ENCODE measurements around the gene HIPK2.
"Not testable (repeated sequence)": the region's sequence is repeated elsewhere in the genome, so short reads cannot be mapped to it uniquely, and the experiment has no call there.

HIPK2 gene

DNA sequence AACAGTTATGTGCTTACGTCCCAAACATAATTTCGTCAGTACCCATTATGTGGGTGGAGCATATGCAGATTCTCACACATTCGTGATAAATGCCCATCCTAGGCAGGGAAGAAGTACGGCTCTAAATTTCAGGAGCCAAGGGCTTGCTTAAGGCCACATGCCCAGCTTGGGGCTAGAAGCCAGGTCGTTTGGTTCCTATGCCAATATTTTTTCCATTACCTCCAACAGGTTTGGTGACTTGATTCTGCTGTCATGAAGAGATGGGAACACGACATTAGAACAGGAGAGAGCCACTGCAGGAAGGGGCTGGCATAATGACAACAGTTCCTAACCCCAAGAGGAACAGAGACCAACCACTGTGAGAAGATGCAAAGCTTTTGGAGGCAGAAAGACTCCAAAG is 85.1 kb downstream of the HIPK2 start:
- DNase-seq, result peak; percentile 56

DNA sequence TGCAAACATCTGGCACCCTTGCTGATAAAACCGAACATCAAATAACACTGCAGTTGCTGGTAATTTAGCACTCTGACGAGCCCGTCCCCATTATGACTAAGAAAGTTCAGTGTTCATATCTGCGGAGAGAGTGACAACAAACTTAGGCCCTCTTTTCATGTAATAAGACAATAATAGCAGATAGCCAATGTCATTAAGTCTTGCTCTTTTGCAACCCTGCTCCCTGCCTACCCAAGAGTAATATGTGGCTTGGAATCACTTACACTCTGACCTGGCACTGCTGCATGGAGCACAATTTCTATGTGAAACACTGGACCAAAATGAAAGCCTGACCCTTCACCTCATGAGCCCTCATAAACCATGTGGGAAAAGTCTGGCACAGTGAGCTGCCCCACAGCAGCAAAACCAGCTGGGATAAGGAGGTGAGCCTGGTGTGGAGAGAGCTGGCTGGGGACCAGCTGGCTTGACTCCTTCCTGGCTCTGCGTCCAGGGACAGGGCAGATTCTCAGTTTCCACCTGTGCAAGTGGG is 86.5 kb downstream of the HIPK2 start:
- DNase-seq, result peak; percentile 89

DNA sequence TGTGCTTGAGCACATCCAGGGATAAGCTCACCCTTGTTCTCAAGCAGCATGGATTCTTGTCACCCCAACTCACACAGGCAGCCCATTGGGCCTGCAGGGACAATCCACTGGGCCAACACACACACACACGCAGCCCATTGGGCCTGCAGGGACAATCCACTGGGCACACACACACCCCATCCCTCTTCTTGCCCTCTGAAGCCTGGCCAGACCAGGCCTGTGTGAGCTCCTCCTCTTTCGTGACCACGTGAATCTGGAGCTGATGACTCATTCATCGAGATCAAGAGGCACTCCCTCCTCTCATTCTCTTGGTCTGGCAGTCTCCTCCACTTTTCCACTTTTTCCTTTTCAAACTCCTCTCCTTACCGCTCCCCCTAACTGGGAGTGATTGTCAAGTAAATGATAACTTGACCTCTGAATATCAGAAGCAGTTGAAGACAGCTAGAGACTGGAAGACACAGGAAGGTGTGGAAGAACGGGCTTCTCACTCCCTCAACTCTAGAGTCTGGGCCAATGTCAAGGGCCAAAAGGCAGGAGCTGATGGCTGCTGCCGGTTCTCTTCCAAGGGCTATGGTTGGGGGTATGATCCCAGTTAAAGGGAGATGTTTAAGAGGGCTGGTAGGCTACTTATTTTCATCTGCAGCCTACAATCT is 89.7 kb downstream of the HIPK2 start:
- DNase-seq, result no peak

DNA sequence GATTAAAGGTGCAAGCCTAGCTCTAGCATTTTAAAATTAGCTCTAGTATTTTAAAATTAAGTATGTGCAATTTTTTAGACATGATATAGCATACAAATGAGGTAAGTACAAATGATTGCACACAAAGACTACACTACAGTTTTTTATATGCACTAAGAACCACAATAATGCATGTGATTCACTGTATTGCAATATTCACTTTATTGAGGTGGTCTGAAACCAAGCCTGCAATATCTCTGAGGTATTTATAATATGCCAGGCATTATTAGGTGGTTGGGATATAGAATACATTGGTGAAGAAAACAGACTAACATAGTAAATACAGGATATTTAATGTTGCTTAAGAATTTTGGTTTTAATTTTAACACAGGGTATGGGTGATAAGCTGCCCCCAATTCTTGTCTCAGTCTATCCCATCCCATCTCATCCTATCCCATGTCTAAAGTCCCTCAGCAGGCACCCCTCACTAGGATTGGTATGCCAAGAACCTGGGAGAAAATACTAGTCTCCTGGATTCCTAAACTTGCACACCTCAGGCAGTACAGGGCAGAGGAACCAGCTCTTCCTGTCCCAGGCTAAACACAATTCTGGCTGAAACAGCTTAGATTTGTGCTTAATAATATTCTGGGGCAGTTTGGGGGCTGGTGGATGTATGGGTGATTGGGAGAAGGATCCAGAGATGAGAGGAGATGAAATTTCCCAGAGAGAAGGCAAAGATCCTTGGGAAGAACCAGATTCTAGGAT is 90.4 kb downstream of the HIPK2 start:
- no peak for DNase-seq

DNA sequence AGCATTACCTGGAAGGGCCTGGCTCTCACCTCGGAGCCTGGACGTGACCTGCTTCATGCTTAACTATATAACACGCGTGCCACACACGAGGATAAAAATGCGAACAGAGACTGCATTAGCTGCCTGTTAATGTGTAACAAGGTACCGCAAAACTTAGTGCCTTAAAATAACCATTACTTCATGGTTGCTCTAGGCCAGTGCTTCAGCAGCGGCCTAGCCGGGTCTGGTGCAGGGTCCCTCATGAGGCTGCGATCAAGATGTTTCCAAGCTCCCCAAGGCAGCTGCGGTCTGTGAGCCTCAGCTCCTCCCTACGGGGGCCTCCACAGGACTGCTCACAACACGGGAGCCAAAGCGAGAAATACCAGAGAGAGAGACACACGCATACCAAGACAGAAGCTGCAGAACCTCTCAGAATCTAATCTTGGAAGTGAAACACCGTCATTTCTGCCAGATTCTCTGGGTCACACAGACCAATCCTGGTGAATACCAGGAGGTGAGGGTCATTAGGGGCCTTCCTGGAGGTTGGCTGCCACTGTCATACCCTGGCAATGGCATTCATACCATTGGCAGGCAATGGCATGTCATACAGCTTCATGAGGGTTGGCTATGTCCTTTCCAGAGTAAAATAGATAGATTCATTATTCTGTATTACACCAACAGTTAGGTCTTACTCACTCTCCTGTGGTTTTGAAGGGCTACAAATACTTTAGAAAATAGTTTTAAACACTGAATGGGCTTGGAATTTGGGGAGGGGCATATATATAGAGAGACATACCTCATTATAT is 94.5 kb downstream of the HIPK2 start:
- DNase-seq, result no peak

DNA sequence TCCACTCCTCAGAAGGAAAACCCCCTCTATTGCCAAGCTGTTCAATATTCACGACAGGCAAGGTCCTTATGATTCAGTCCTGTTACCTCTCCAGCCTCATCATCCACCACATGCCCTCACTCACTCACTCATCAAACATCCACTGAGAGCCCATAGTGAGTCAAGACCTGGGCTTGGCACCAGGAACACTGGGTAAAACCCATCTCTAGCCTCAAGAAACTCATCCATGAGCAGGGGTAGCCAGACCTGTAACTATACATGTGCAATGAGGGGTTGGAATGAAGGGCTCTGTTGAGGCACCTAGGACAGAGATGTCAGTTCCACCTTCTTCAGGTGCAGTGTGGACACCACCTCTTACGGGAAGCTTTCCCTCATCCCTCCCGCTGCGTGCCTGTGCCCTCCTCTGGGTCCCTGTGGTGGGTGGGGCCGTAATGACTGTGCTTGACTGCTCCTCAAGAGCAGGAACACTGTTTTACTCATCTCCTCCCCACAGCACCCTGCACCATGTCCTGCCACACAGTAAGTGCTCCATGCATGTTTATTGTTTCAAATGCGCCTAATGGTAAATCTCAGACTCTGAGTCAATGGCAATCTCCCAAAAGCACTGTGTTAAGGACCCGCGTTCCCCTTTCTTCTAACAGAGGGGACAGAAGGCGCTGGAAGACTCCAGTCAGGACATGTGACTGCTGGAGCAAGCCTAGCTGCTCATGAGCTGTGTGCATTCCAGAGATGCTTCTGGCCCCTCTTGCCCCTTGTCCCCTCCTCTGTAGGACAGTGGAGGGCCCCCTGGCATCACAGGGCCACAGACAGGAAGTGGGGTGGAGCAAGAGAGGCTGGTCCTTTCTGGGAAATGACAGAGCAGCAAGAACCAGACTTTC is 95.4 kb downstream of the HIPK2 start:
- DNase-seq, result no peak

DNA sequence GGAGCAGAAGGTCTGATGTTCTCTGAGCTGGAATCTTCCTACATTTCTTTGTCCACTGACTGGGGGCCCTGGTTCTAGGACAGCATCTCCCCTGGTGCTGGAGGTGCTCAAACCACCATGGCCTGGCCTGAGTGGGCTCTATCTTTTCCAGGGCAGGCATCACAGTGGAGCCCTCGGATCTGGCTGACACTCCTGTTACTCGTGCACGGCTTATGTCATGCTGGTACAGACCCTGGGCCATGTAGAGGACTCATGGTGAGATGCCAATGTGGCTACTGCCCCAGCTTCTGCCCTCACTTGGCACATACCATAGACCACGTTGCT is 96.0 kb downstream of the HIPK2 start:
- DNase-seq, result no peak

DNA sequence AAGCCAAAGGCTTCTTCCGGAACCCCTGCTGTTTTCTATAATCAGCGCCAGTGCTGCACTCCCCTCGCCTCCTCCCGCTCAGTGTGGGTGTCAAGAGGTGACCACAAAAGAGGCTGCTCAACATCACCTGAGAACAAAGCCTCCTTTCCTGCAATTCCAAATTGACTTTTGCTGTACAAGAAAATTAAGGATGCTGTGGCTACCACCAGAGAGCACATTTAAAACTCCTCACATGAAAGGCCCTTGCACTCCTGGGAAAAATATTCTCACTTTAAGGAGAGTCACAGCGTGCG is 96.4 kb downstream of the HIPK2 start:
- DNase-seq, result no peak

DNA sequence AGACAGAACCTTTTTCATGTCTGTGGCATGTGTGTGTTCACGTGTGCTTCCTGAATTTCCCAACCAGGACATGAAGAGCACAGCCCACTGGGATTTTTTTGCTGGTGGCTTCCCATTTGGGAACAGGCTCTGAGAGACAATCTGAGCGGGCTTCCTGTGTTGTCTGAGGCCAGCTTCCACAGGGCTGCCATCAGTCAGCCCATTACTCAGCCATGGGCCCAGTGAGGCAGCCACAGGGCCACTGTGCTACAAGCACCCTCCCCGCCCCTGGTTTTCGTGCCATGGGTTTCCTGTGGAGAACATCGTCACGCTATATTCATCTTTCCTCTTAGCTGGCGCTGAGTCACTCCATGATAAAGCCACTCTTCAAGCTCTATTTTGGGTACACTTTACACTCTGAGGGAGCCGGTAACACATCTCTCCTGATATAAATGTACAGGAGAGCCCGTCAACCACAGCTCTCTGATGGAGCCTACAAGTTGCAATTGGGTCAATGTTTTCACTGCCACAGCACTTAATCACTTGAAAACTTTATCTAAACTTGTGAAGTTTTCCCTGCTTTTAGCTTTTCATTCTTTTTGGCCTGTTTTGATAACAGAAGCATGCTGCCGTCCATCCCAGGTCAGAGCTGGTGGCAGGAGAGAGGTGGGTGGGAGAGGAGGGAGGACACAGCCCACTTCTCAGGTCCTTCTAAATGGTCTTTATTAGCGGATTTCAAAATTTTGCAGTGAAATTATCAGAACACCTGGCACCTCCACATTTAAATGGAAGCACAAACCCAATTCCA is 96.9 kb downstream of the HIPK2 start:
- DNase-seq, result no peak

DNA sequence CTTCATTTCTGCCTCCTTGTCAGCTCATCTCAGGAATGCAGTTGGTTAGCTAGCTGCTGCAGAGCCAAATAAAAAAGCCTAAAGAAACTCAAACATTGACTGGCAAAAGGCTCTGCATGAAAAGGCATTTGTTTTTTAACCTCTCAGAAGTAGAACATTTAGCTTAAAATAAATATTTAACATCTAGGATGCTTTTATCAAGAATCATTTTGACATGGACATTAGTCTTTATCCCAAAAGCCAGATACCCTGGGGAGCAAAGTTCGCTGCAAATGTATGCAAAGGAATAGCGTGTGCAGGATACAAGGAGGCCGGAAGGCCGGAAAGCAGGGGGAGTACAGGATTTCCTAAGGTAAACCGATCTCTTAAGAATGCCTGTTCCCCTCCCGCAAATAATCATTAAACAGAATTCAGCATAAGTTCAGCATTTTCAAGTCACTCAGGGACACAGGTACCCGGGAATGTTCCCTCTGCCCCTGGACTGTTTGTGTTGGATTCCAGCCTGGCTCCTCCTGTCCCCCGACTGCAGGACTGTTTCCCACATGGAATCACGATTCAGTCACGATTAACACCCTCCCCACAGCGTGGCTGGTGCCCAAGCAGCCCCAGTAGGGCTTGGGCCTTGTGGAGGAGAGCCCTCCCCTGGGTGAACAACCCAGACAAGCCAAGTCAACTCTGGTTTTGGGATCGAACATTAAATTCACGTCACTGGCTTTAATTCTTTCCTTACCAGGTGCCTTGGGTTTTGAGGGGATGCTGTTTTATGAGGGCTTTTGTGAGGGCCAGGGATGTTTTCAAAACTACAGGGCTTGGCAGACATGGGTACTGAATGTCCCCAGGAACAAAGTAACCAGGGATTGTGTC is 97.8 kb downstream of the HIPK2 start:
- DNase-seq, result no peak

DNA sequence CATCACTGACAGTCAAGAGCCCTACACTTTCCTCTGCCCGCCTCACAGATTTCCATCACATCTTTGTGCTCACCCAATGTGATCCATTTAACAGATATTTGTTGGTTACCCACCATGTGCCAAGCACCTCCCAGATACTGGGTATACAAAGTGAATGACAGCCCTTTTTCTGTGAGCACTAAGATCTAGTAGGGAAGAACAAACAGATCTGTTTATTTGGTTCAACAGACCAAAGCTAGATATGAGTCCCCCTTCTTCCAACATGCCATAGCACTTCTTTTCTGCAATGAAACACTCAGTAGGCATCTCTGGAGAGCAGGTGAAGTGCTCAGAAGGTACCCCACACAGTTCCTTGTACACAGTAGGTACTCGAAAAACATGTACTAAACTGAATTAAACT is 101.4 kb downstream of the HIPK2 start:
- no peak for DNase-seq

DNA sequence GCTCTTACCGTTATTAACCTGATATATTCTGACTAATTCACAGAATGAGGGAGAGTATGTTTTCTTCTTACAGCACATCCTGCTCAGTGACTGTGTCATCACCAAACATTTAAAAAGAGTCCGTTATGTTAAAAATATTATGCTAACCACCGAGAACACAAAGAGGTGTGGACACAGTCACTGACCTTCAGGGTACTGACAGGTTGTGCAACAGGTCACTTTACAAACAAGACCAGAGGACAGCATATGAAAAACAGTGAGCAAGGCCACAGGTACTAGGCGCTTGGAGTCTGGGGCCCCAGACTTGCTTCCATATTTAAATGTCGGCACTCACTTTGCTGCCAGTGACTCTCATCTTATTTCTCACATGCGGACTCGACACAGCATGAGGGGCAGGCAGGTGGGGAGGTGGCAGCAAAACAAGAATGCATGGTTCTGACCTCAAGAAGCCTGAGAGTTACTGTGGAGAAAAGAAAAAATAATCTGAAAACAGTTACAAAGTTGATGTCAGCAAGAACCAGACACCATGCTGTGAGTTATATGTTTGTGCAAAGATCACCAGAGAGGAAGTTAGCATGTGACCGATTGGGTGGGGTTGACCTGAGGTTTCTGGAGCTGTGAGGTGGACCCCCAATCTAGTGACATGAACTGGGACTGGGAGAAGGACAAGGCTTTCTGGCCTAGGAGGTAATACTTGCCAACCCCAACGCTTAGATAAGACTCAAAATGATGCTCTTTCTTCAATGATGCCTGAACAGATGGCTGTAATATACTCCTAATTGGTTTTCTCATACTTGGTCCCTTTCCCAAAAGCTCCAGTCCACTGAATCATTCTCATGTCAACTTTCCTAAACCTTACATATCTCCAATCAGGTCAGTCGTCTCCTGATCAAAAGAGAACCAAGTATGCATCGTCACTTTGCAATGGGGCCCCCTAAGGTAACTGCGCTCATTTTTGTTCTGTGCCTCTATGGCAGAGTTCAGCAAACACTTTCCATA is 102.4 kb downstream of the HIPK2 start:
- DNase-seq, result no peak

DNA sequence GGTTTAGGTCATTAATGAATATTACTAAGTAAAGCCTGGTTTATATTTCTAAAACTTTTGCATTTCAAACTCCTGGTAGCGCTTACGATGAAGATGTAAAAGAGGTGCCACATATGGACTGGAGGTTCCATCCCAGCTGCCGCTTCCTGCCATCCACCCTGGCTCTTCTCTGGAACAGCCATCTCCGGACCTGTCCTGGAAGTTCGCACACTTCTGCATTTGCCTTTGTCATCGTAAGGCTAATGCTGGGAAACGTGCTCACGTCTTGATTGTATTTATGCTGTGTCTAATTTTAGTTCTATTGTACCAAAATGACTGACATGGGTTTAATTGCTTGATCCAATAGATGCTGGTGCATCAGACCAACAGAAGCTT is 103.1 kb downstream of the HIPK2 start:
- no peak for DNase-seq

DNA sequence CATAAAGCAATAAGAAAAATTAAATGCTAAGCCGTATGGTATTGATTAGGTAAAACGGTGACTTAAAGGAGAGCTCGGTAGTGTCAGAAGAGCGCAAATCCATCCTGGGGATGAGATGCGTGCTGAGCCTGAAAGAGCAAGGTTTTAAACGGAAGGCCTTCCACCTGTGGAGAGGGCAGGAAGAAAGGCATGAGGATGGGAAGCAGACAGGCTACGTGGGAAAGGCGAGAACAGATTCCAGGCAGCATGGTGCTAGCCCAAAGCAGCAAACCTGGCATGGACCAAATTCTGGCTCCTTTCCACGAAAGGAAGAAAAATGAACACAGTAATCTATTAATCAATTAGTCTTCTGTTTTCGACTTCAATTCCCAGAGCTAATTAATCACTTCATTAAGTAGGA is 103.5 kb downstream of the HIPK2 start:
- DNase-seq, result no peak

DNA sequence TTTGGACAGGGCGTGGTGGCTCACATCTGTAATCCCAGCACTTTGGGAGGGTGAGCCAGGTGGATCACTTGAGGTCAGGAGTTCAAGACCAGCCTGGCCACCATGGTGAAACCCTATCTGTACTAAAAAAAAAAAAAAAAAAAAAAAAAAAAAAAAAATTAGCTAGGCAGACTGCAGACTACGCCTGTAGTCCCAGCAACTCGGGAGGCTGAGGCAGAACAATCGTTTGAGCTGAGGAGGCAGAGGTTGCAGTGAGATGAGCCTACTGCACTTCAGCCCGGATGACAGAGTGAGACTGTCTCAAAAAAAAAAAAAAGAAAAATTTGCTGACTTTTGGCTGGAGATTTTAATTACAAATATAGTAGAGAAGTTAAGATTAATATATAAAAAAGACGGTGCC is 104.0 kb downstream of the HIPK2 start:
- no peak for DNase-seq

DNA sequence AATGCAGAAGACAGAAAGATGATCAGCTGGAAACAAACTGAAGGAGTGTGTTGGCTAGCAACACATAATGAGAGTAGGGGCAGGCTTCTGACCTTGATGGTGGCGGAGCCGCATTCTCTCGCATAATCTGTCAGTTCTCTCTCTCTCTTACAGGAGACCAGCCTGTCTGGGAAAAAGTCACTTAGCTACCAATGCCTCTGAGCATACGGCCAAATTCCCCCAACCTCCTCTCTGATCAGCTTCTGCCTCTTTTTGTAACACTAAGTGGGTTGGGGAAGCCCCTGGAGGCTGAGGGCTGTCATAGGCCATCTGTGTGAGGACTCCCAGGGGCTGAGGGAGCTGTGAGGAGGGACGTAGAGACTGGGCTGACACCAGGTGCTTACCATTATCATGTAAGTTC is 104.6 kb downstream of the HIPK2 start:
- no peak for DNase-seq

DNA sequence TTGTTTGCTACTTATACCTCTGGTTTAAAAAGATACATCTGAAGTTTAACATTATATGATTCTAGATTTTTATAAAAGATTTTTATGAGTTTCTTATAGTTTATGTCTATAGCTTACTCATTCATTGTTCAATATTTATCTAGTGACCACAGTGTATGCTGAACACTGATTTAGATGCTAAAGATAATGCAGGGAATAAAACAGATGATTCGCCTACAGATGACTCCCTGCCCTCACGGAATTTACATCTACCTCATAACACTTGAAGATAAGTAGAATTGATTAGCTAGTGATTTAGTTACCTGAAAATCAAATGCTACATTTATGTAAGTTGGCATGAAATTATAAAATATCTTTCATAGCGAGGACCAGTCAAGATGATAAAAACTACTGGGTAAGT is 105.8 kb downstream of the HIPK2 start:
- DNase-seq, result no peak

DNA sequence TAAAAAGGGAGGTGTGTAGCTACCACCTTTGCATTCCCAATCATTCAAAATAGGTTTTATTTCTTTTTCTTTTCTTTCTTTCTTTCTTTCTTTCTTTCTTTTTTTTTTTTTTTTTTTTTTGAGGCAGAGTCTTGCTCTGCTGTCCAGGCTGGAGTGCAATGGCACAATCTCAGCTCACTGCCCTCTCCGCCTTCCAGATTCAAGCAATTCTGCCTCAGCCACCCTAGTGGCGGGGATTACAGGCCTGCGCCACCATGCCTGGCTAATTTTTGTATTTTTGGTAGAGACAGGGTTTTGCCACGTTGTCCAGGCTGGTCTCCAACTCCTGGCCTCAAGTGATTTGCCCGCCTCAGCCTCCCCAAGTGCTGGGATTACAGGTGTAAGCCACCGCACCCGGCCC is 107.1 kb downstream of the HIPK2 start:
- not testable (repeated sequence) for DNase-seq

DNA sequence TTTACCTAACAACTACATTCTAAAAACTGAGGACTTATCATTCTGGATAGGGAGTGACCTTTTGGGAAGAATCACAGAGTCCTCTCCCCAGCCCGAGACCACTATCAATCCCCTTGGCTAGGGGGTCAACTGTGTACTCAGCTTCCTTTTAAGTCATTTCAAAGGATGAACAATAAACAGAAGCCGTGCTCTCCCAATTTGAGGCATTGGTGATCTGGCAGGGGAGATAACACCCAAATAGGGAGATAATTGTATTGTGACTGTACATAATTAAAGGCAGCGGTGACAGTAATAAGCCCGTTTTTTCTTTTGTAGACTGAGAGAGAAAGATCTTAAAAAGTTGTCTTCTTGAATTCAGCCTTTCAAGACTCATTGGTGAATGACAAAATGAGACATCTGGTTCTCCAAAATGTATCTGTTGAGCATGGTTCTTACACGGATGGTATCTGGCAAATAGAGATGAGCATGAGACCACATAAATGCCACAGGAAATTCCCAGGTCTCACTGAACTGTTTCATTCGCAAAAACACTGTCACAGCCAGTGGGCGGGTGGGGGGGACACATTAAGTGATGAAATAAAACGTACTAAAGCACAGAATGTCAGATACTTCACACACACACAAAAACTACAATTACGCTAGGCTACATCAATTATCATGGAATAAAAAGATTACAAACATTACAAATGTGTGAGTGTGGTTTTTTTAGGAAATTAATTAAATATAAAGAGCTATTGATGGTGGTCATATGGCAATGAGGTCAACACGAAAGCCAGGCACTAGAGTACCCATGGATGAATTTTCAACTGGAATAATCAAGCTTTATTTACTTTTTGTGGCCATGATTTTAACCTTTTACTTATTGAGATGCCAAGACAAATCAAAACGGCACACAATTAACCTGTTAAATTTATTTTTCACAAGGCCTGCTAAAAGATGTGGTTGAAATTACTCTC is 108.4 kb downstream of the HIPK2 start:
- DNase-seq, result no peak

All from NCI-H1092 treated with DMSO at 0.1 percent for 48 hours (cell line).